Common myeloid progenitor, CD34-positive (primary cell): Measurements from ENCODE around the gene HTRA2.

Experiments used
- CTCF ChIA-PET: fragments of 350-600 bp; sonication (Branson Sonifier 250); formaldehyde crosslinking; loops from one replicate; lab custom pipeline; 2021; ENCODE audit warnings: antibody characterized with exemption; lab: Charles Lee
- POLR2A ChIA-PET: fragments of 350-600 bp; sonication (Branson Sonifier 250); formaldehyde crosslinking; loops from one replicate; lab custom pipeline; 2021; ENCODE audit warnings: antibody characterized with exemption; lab: Charles Lee
- DNase-seq, 3 donors: peaks; one replicate each; pipeline versions ENCODE4 v3.0.0 to v3.0.0-alpha.2; 2013
- H3K27ac ChIP-seq, 2 experiments: 1 replicate in 1 of 2; 2 replicates in 1 of 2; pipeline ENCODE4 v1.7.0; 2013; ENCODE audit warnings: inconsistent platforms in 2 of 2, low read length in 2 of 2, mild to moderate bottlenecking in 2 of 2, low read depth in 1 of 2, moderate library complexity in 1 of 2; ENCODE audit not compliant: severe bottlenecking in 2 of 2, insufficient read depth in 1 of 2, poor library complexity in 1 of 2
- H3K27me3 ChIP-seq, 5 experiments: replicated peaks in 2 of 5; 1 replicate in 3 of 5; 2 replicates in 2 of 5; pipeline versions ENCODE4 v1.6.1 to v1.7.0; 2013; ENCODE audit warnings: low read length in 4 of 5, mild to moderate bottlenecking in 2 of 5, moderate library complexity in 2 of 5, inconsistent platforms in 1 of 5; ENCODE audit not compliant: insufficient read depth in 5 of 5, control insufficient read depth in 4 of 5
- H3K36me3 ChIP-seq, 4 experiments: 1 replicate in 2 of 4; 2 replicates in 2 of 4; pipeline versions ENCODE4 v1.6.1 to v1.7.0; 2013; ENCODE audit warnings: low read length in 3 of 4, control low read depth in 1 of 4, mild to moderate bottlenecking in 1 of 4; ENCODE audit not compliant: control insufficient read depth in 4 of 4, insufficient read depth in 4 of 4
- H3K4me1 ChIP-seq, 4 experiments: 1 replicate in 3 of 4; 2 replicates in 1 of 4; pipeline versions ENCODE4 v1.6.1 to v1.7.1; 2013; ENCODE audit warnings: low read length in 3 of 4, mild to moderate bottlenecking in 3 of 4, control low read depth in 1 of 4, inconsistent platforms in 1 of 4, moderate library complexity in 1 of 4; ENCODE audit not compliant: control insufficient read depth in 4 of 4, insufficient read depth in 4 of 4; ENCODE audit errors: control extremely low read depth in 1 of 4
- H3K4me3 ChIP-seq, 7 experiments: 1 replicate in 4 of 7; 2 replicates in 3 of 7; pipeline versions ENCODE4 v1.5.1 to v1.7.0; 2013; ENCODE audit warnings: mild to moderate bottlenecking in 7 of 7, low read length in 6 of 7, moderate library complexity in 6 of 7, inconsistent platforms in 2 of 7, low read depth in 2 of 7, control low read depth in 1 of 7; ENCODE audit not compliant: insufficient read depth in 4 of 7, control insufficient read depth in 1 of 7; ENCODE audit errors: extremely low read depth in 1 of 7
- H3K9me3 ChIP-seq, 5 experiments: 1 replicate in 4 of 5; 2 replicates in 1 of 5; pipeline versions ENCODE4 v1.6.1 to v1.7.1; 2013; ENCODE audit warnings: low read length in 4 of 5, mild to moderate bottlenecking in 2 of 5, inconsistent platforms in 1 of 5, low read depth in 1 of 5, moderate library complexity in 1 of 5; ENCODE audit not compliant: control insufficient read depth in 4 of 5, insufficient read depth in 2 of 5; ENCODE audit errors: control extremely low read depth in 1 of 5
- WGBS: methylation state at CpG from one replicate; pipeline ENCODE4 v1.1.5; 2013; ENCODE audit not compliant: insufficient coverage; 5-methylcytosine and 5-hydroxymethylcytosine counted together

Gene HTRA2

GRCh38 chr2:74554820-74555531, 25.2 kb downstream of the HTRA2 start:
- ChIA-PET CTCF (interaction anchor here (4.8 to 6.1 kb wide), 2 partner anchors 21 to 33 kb away, joined by 35 read pairs; no protein-coding TSS in a partner anchor), POLR2A (interaction anchor here (1.0 to 2.4 kb wide), 2 partner anchors 16 to 127 kb away, joined by 3 to 9 read pairs; no protein-coding TSS in a partner anchor)
- peak overlapping the region in 1 of 2 experiments; percentile 78 for H3K27ac ChIP-seq
- peaks cover 0 to 31% (median 11%) of the 10 kb centered on the region in 4 experiments for H3K36me3 ChIP-seq
- DNase-seq, result peak in 2 of 3 donors; percentile 51 to 63
- H3K27me3 ChIP-seq, result no peaks in the 10 kb centered on the region
- H3K4me1 ChIP-seq, result peaks cover 0 to 76% (median 37%) of the 10 kb centered on the region in 4 experiments
- WGBS, result under 1% methylated on average over 36 of the region's 58 CpGs
- H3K4me3 ChIP-seq, result peak overlapping the region; percentile 65 to 98 (median 93)
- no peaks in the 10 kb centered on the region for H3K9me3 ChIP-seq

GRCh38 chr2:74555610-74556103, 25.9 kb downstream of the HTRA2 start:
- WGBS, result 53% methylated on average over 16 of the region's 17 CpGs
- Histone ChIP-seq H3K27me3 (no peaks in the 10 kb centered on the region), H3K36me3 (peaks cover 0 to 31% (median 11%) of the 10 kb centered on the region in 4 experiments), H3K9me3 (no peaks in the 10 kb centered on the region), H3K27ac (no peak overlapping the region), H3K4me3 (peak overlapping the region; percentile 65 to 98 (median 93)), H3K4me1 (peaks cover 0 to 76% (median 38%) of the 10 kb centered on the region in 4 experiments)
- POLR2A ChIA-PET, result interaction anchor here (2.4 kb wide), 1 partner anchor 17 kb away, joined by 9 read pairs; no protein-coding TSS in a partner anchor
- no peak for DNase-seq
- CTCF ChIA-PET, result interaction anchor here (4.8 to 6.1 kb wide), 2 partner anchors 20 to 32 kb away, joined by 35 read pairs; no protein-coding TSS in a partner anchor

- ChIA-PET POLR2A (no interaction called here), CTCF (interaction anchor here (4.8 to 6.1 kb wide), 2 partner anchors 20 to 32 kb away, joined by 35 read pairs; no protein-coding TSS in a partner anchor)
- H3K4me1 ChIP-seq, result peaks cover 0 to 77% (median 39%) of the 10 kb centered on the region in 4 experiments
- peak in 1 of 3 donors; percentile 48 for DNase-seq
- WGBS, result 94% methylated on average over 11 of the region's 14 CpGs
- no peaks in the 10 kb centered on the region for H3K27me3 ChIP-seq
- peaks cover 0 to 29% (median 11%) of the 10 kb centered on the region in 4 experiments for H3K36me3 ChIP-seq
- H3K27ac ChIP-seq, result no peak overlapping the region
- no peaks in the 10 kb centered on the region for H3K9me3 ChIP-seq
- H3K4me3 ChIP-seq, result peak overlapping the region in 3 of 7 experiments; percentile 93 to 97 (median 96)
Measured at GRCh38 chr2:74556159-74556558, 26.4 kb downstream of the HTRA2 start.

- no peaks in the 10 kb centered on the region for H3K27me3 ChIP-seq
- CTCF ChIA-PET, result interaction anchor here (1.1 to 6.1 kb wide), 5 partner anchors 11 to 31 kb away, joined by 3 to 35 read pairs (median 23); no protein-coding TSS in a partner anchor
Measured at GRCh38 chr2:74556831-74557370, 27.2 kb downstream of the HTRA2 start.

GRCh38 chr2:74558284-74559230, 28.8 kb downstream of the HTRA2 start:
- Histone ChIP-seq H3K4me1 (peaks cover 0 to 74% (median 33%) of the 10 kb centered on the region in 4 experiments), H3K36me3 (peaks cover 0 to 28% (median 11%) of the 10 kb centered on the region in 4 experiments), H3K4me3 (no peak overlapping the region), H3K27me3 (no peaks in the 10 kb centered on the region), H3K9me3 (no peaks in the 10 kb centered on the region), H3K27ac (no peak overlapping the region)
- ChIA-PET CTCF (interaction anchor here (0.5 to 6.1 kb wide), 8 partner anchors 10 to 95 kb away, joined by 3 to 35 read pairs (median 5); no protein-coding TSS in a partner anchor), POLR2A (interaction anchor here (1.3 kb wide), 1 partner anchor 8 kb away, joined by 3 read pairs; no protein-coding TSS in a partner anchor)
- DNase-seq, result no peak
- WGBS, result 98% methylated on average over 5 of the region's 7 CpGs

More at GRCh38 chr2:74556831-74557370, 27.2 kb downstream of the HTRA2 start:
- POLR2A ChIA-PET, result interaction anchor here (1.3 kb wide), 1 partner anchor 10 kb away, joined by 3 read pairs; no protein-coding TSS in a partner anchor
- H3K36me3 ChIP-seq, result peaks cover 0 to 28% (median 11%) of the 10 kb centered on the region in 4 experiments
- no peak overlapping the region for H3K27ac ChIP-seq
- peaks cover 0 to 81% (median 38%) of the 10 kb centered on the region in 4 experiments for H3K4me1 ChIP-seq
- H3K4me3 ChIP-seq, result no peak overlapping the region
- 100% methylated on average over 3 of the region's 6 CpGs for WGBS
- no peaks in the 10 kb centered on the region for H3K9me3 ChIP-seq
- no peak for DNase-seq

- DNase-seq, result no peak
- 93% methylated on average over 3 of the region's 5 CpGs for WGBS
- H3K27me3 ChIP-seq, result no peaks in the 10 kb centered on the region
- peaks cover 0 to 28% (median 11%) of the 10 kb centered on the region in 4 experiments for H3K36me3 ChIP-seq
- peaks cover 0 to 69% (median 29%) of the 10 kb centered on the region in 4 experiments for H3K4me1 ChIP-seq
- H3K4me3 ChIP-seq, result no peak overlapping the region
- no peak overlapping the region for H3K27ac ChIP-seq
- no peaks in the 10 kb centered on the region for H3K9me3 ChIP-seq
- ChIA-PET POLR2A (no interaction called here), CTCF (interaction anchor here (0.7 to 6.1 kb wide), 5 partner anchors 8 to 28 kb away, joined by 3 to 35 read pairs (median 23); no protein-coding TSS in a partner anchor)
Measured at GRCh38 chr2:74559912-74560311, 30.2 kb downstream of the HTRA2 start.
